ENCODE data around the gene KCNAB2.

KCNAB2 gene

DNA sequence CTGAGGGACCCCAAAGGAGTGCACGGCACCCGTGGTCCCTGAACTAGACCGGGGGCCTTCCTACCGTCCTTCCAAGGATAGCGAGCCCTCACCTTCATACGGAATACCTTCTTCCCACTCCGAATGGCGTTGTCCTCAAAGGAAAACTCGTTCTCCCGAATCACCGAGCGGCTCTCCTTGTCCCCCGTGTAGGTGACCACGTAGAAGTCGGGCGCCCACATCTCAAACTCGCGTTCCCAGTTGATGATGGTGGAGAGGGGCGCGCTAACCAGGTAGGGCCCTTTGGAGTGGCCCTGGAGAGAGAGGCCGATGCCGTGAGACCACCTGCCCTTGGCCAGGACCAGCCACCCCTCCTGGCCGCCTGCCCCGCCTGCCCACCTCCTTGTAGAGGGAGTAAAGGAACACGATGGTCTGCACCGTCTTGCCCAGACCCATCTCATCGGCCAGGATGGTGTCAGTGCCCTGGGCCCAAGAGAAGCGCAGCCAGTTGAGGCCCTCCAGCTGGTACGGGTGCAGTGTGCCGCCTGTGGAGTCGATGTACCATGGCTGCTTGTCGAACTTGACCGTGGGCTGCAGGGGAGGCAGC lies 96.4 kb downstream of the KCNAB2 start:
- Mint-ChIP-seq H3K36me3 (ENCODE audit: low read depth) (no peaks in the 10 kb centered on the region), H3K4me3 (no peak overlapping the region), H3K27ac (no peak overlapping the region), H3K27me3 (ENCODE audit: low read depth) (peaks cover 24% of the 10 kb centered on the region), H3K9me3 (no peaks in the 10 kb centered on the region), H3K4me1 (peaks cover 10% of the 10 kb centered on the region)
- TF ChIP-seq, protein P1, sequence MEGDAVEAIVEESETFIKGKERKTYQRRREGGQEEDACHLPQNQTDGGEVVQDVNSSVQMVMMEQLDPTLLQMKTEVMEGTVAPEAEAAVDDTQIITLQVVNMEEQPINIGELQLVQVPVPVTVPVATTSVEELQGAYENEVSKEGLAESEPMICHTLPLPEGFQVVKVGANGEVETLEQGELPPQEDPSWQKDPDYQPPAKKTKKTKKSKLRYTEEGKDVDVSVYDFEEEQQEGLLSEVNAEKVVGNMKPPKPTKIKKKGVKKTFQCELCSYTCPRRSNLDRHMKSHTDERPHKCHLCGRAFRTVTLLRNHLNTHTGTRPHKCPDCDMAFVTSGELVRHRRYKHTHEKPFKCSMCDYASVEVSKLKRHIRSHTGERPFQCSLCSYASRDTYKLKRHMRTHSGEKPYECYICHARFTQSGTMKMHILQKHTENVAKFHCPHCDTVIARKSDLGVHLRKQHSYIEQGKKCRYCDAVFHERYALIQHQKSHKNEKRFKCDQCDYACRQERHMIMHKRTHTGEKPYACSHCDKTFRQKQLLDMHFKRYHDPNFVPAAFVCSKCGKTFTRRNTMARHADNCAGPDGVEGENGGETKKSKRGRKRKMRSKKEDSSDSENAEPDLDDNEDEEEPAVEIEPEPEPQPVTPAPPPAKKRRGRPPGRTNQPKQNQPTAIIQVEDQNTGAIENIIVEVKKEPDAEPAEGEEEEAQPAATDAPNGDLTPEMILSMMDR (IDR thresholded peaks at IDR 0.05; ENCODE audit: unreplicated experiment in 3 of 3): no peak

DNA sequence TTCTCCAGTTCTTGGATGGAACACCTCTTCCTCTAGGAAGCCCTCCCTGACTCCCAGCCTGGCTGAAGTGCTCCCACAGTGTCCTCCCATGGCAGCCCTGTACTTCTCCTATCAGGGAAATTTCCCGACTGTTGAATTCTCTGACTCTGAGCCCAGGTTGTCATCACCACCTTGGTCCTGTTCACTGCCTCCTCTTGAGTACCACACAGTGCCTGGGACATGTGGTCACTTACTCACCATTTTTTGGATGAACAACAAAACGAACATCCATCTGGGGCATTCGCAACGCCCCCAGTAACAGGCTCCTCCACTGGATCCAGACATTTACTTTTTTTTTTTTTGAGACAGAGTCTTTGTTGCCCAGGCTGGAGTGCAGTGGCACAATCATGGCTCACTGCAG lies 97.0 kb downstream of the KCNAB2 start:
- H3K36me3 Mint-ChIP-seq (ENCODE audit: low read depth): no peaks in the 10 kb centered on the region
- H3K27ac Mint-ChIP-seq: no peak overlapping the region
- H3K4me1 Mint-ChIP-seq: peaks cover 10% of the 10 kb centered on the region
- TF ChIP-seq, protein P1 (IDR thresholded peaks at IDR 0.05; ENCODE audit: unreplicated experiment in 3 of 3): no peak
- H3K9me3 Mint-ChIP-seq: no peaks in the 10 kb centered on the region
- H3K4me3 Mint-ChIP-seq: no peak overlapping the region
- peaks cover 22% of the 10 kb centered on the region for H3K27me3 Mint-ChIP-seq (ENCODE audit: low read depth)

DNA sequence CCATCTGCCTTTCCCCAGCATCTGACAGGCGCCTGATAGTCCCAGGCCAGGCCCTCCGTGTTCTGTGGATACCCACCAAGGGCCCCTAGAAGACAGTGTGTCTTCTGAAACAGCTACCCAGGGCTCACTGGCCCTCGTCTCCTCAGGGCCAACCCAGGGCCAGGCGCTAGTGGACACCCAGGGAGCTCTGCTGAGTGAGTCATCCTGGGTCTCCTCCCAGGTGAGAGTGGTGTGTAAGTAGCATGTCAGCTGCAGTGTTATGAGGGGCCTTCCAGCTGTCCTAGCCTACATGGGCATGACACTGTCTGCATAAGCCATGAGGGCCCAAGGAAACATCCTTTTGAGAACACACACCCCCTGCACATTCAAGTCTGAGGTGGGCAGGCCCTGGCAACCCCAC lies 97.7 kb downstream of the KCNAB2 start:
- no peaks in the 10 kb centered on the region for H3K9me3 Mint-ChIP-seq
- no peak overlapping the region for H3K27ac Mint-ChIP-seq
- H3K4me1 Mint-ChIP-seq: peaks cover 13% of the 10 kb centered on the region
- H3K4me3 Mint-ChIP-seq: no peak overlapping the region
- no peaks in the 10 kb centered on the region for H3K36me3 Mint-ChIP-seq (ENCODE audit: low read depth)
- H3K27me3 Mint-ChIP-seq (ENCODE audit: low read depth): peaks cover 28% of the 10 kb centered on the region
- TF ChIP-seq, protein P1 (IDR thresholded peaks at IDR 0.05; ENCODE audit: unreplicated experiment in 3 of 3): no peak

DNA sequence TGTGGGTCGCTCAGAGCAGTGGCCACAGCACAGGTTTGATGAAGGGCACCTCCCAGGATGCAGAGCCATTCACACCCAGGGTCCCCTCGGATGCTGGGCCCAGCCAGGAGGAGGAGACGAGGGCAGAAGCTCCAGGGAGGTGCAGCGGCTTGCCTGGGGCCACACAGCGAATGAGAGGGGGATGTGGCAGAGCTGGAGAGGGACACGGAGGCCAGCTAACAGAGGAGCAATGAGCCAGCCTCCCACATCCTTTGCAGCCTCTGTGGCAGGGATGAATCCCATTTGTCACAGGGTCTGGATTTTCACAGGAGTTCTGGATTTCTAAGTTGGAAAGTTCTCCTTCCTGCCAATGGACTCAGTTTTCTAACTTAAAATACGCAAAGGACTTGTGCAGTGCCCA lies 98.5 kb downstream of the KCNAB2 start:
- no peaks in the 10 kb centered on the region for H3K36me3 Mint-ChIP-seq (ENCODE audit: low read depth)
- no peak overlapping the region for H3K27ac Mint-ChIP-seq
- no peak overlapping the region for H3K4me3 Mint-ChIP-seq
- H3K27me3 Mint-ChIP-seq (ENCODE audit: low read depth): peaks cover 32% of the 10 kb centered on the region
- TF ChIP-seq, protein P1 (IDR thresholded peaks at IDR 0.05; ENCODE audit: unreplicated experiment in 3 of 3): no peak
- peaks cover 15% of the 10 kb centered on the region for H3K4me1 Mint-ChIP-seq
- H3K9me3 Mint-ChIP-seq: no peaks in the 10 kb centered on the region

DNA sequence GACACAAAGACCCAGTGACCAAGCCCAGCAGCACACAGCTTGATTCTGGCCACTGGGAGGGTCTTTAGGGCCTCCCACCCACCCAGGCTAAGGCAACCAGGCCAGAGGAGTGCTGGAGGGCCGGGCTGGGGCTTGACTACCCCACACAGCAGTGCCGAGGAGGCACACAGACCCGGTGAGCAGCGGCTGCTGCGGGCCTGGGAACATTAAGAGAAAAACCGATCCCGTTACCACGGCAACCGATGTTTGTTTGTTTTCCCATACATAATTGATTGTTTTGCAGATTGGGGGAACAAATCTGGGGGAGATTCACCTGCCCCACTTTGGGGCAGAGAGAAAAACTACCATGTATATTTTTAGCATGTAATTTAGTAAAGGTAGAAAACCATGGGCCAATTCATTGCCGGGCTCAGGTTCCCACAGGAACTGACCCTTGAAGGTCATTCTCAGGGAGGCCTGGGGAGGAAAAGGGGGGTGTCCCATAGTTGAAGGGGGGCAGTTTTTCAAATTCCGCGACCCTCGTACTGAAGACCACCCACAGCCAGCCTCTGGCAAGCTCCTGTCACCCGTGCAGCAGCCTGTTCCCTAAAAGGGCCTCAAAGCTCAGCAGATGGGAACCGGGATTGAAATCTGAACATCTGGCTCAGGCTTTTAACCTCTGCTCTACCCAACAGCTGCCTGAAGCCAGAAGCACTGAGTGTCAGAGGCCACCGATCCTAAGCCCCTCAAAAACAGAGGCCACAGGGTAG lies 99.1 kb downstream of the KCNAB2 start:
- no peak overlapping the region for H3K4me3 Mint-ChIP-seq
- no peaks in the 10 kb centered on the region for H3K9me3 Mint-ChIP-seq
- H3K4me1 Mint-ChIP-seq: peaks cover 15% of the 10 kb centered on the region
- H3K36me3 Mint-ChIP-seq (ENCODE audit: low read depth): no peaks in the 10 kb centered on the region
- TF ChIP-seq, protein P1 (IDR thresholded peaks at IDR 0.05; ENCODE audit: unreplicated experiment in 3 of 3): no peak
- H3K27ac Mint-ChIP-seq: no peak overlapping the region
- peaks cover 28% of the 10 kb centered on the region for H3K27me3 Mint-ChIP-seq (ENCODE audit: low read depth)

DNA sequence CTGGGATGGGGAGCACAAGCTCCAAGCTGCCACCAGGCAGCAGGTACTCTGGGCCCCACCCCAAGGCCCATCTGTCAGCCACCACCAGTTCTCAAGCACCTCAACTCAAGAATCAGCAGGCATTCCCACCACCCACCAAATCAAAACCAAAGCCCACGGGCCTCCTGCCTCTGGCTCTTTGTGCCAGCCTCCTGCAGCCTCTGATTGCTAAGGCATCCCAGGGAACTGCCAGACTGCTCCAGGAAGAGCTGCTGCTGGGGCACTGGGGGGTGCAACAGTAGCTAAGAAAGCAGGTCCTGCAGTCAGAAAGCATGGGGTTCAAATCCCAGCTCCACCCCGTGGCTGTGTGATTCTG lies 99.7 kb downstream of the KCNAB2 start:
- Mint-ChIP-seq H3K4me1 (peaks cover 15% of the 10 kb centered on the region), H3K27me3 (ENCODE audit: low read depth) (peaks cover 28% of the 10 kb centered on the region), H3K9me3 (no peaks in the 10 kb centered on the region), H3K4me3 (no peak overlapping the region), H3K27ac (no peak overlapping the region), H3K36me3 (ENCODE audit: low read depth) (no peaks in the 10 kb centered on the region)
- TF ChIP-seq, protein P1 (IDR thresholded peaks at IDR 0.05; ENCODE audit: unreplicated experiment in 3 of 3): no peak

Measured in nephron (organoid).